Stimulated activated CD4-positive, alpha-beta T cell treated with anti-CD3 and anti-CD28 coated beads, TNF-alpha, amount 100 ng/mL, for 1 hour (primary cell): ENCODE data around the gene SAP130.

Experiments used
- DNase-seq, 3 donors: peaks; one replicate each; pipeline ENCODE4 v3.0.0-alpha.2; 2020; ENCODE audit warnings: low read depth in 3 of 3, low spot score in 1 of 3

The SAP130 gene

DNA sequence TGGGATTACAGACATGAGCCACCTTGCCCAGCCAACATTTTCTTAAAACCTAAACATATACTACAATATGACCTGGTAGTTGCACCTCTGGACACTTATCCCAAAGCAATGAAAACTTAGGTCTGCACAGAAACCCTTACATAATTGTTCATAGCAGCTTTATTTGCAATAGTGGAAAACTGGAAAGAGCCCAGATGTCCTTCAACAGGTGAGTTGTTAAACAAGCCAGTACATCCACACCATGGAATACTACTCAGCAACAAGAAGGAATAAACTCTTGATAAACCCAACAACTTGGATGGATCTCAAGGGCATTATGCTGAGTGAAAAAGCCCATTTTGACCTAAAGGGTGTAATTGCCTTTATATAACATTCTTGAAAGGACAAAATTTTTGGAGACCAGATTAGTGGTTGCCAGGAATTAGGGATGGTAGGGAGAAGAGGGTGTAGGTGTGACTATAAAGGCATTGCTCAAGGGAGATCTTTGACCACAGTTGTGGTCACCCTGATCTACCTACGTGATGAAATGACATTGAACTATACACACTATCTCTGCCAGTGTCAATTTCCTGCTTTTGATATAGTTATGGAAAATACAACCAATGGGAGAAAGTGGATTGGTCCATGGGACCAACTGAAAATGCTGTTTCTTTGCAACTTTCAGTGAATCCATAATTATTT, 130.2 kb downstream of the SAP130 start:
- no peak for DNase-seq

DNA sequence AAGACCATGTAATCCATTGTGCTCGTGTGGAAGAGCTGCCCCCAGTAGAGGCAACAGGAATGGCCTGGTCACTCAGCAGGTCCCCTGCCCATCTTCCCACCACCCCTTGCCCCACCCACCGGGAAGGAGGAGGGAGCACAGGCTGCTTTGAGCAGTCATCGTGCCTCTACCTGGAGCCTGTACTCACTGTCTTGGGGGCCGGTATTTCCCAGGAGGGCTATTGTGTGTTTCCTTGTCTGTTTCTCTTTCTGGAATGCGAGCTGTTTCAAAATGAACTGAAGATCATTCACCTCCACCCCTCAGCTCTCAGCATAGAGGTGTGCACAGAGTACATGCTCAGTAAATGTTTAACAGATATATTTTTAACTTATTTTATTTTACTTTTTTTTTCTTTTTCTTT, 134.4 kb downstream of the SAP130 start:
- DNase-seq, result no peak

DNA sequence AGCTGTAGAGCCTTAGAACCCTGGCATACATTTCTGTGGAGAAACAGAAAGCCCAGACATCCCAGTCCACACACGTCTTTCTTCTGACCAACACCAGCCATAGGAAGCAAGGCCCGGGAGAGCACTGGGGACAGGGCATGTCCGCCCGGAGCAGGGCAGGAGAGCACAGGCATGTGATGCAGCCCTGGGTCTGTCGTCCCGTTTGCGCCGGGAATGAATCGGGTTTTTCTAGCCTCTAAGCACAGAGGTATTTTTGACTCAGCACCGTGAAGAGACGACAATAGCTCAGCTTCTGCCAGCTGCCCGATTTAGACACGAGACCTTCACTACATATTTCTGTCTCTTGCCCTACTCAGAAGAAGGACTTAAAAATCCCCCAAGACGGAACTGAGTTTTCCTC, 134.8 kb downstream of the SAP130 start:
- DNase-seq, result no peak

DNA sequence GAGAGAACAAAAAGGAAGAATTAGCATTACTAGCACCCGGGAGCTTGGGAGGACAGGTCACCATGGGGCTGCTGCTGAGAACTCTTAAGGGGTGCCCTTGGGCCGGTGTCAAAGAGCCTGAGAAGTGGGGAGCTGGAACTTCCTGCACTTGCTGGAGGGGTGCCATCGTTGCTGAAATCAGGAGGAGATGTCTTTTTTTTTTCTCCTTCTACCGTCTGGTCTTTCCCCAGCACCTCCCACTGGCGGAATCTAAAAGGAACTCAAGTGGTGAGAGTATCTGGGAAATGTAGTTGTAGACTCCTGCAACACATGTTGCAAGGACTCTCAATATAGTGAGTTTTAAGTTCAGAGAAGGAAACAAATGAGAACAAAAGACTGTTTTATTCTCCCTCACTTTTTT, 136.0 kb downstream of the SAP130 start:
- DNase-seq, result no peak
